22Rv1 (cell line): Measurements from ENCODE around the gene NID1.

Experiments used
- CTCF ChIP-seq: fragments of 450-650 bp; IDR thresholded peaks from 2 replicates; pipeline ENCODE4 v1.5.1; 2017; ENCODE audit warnings: mild to moderate bottlenecking
- ZFX ChIP-seq: fragments of 450-650 bp; IDR thresholded peaks from 2 replicates; pipeline ENCODE4 v1.6.1; 2017; ENCODE audit warnings: antibody characterized with exemption, borderline replicate concordance

GRCh38 chr1:236058141-236058934, 6.6 kb downstream of the NID1 start:
- TF ChIP-seq CTCF (no peak), ZFX (no peak)
